Right renal cortex interstitium (tissue), 3 donors: ENCODE data around the gene MAP3K14. TPM values are rescaled to one million over a fixed set of nuclear protein-coding genes. Genes with fewer than 3 reads are reported as not detected.
A peak's percentile ranks its signal among the peaks of the same experiment; 100 is the strongest.

Experiments used
- DNase-seq, 3 donors: peaks; one replicate each; pipeline ENCODE4 v3.0.0-alpha.2; 2013; ENCODE audit warnings: low read depth in 3 of 3, low spot score in 2 of 3
- polyA plus RNA-seq, 3 donors: library from polyadenylated mRNA; unstranded; fragments of 120-200 nt; gene quantifications; one replicate each; pipeline ENCODE4 v1.2.1, GENCODE V29; 2013; ENCODE audit not compliant: insufficient read length in 3 of 3

Gene MAP3K14
- polyA plus RNA-seq, 3 donors, result 4.3 to 5.4 (median 4.9) TPM

GRCh38 chr17:45284176-45285140, 32.4 kb downstream of the MAP3K14 start:
- DNase-seq, result no peak

GRCh38 chr17:45283711-45284110, 33.1 kb downstream of the MAP3K14 start:
- DNase-seq, result no peak

- no peak for DNase-seq
Measured at GRCh38 chr17:45282683-45283644, 33.9 kb downstream of the MAP3K14 start.

GRCh38 chr17:45279898-45280297, 36.9 kb downstream of the MAP3K14 start:
- DNase-seq, result no peak

- DNase-seq, result no peak
Measured at GRCh38 chr17:45277992-45278391, 38.8 kb downstream of the MAP3K14 start.

GRCh38 chr17:45277216-45277849, 39.5 kb downstream of the MAP3K14 start:
- peak; percentile 77 to 82 (median 79) for DNase-seq

GRCh38 chr17:45276031-45276430, 40.8 kb downstream of the MAP3K14 start:
- no peak for DNase-seq

GRCh38 chr17:45274033-45274432, 42.8 kb downstream of the MAP3K14 start:
- no peak for DNase-seq

GRCh38 chr17:45273551-45273957, 43.3 kb downstream of the MAP3K14 start:
- DNase-seq, result no peak

GRCh38 chr17:45271603-45272002, 45.2 kb downstream of the MAP3K14 start:
- DNase-seq, result no peak

GRCh38 chr17:45270828-45271418, 45.9 kb downstream of the MAP3K14 start:
- no peak for DNase-seq

GRCh38 chr17:45269912-45270311, 46.9 kb downstream of the MAP3K14 start:
- DNase-seq, result no peak

GRCh38 chr17:45267436-45268055, 49.3 kb downstream of the MAP3K14 start:
- no peak for DNase-seq

- DNase-seq, result no peak
Measured at GRCh38 chr17:45266372-45266926, 50.4 kb downstream of the MAP3K14 start.

- no peak for DNase-seq
Measured at GRCh38 chr17:45265821-45266220, 51.0 kb downstream of the MAP3K14 start.

- no peak for DNase-seq
Measured at GRCh38 chr17:45264988-45265387, 51.8 kb downstream of the MAP3K14 start.

- DNase-seq, result no peak
Measured at GRCh38 chr17:45264430-45264829, 52.4 kb downstream of the MAP3K14 start.

- no peak for DNase-seq
Measured at GRCh38 chr17:45263477-45263860, 53.4 kb downstream of the MAP3K14 start.
